Osteocyte (in vitro differentiated cells): ENCODE results near the gene GBX1. TPM values are rescaled to one million over a fixed set of nuclear protein-coding genes. Genes with fewer than 3 reads are reported as not detected.

Experiments used
- DNase-seq: peaks from one replicate; pipeline ENCODE4 v3.0.0; 2021; ENCODE audit warnings: mixed read lengths; ENCODE audit not compliant: unreplicated experiment; ENCODE audit errors: extremely low spot score
- H3K27ac Mint-ChIP-seq: one replicate; pipeline ENCODE4 v1.8.0; 2021; ENCODE audit warnings: mild to moderate bottlenecking, mixed read lengths; ENCODE audit not compliant: unreplicated experiment
- H3K27me3 Mint-ChIP-seq: one replicate; pipeline ENCODE4 v1.8.0; 2021; ENCODE audit warnings: mixed read lengths; ENCODE audit not compliant: unreplicated experiment
- H3K36me3 Mint-ChIP-seq: one replicate; pipeline ENCODE4 v1.8.0; 2021; ENCODE audit warnings: mixed read lengths; ENCODE audit not compliant: unreplicated experiment
- H3K4me1 Mint-ChIP-seq: one replicate; pipeline ENCODE4 v1.8.0; 2021; ENCODE audit warnings: mixed read lengths; ENCODE audit not compliant: unreplicated experiment
- H3K4me3 Mint-ChIP-seq: one replicate; pipeline ENCODE4 v1.8.0; 2021; ENCODE audit warnings: mild to moderate bottlenecking, moderate library complexity, mixed read lengths; ENCODE audit not compliant: unreplicated experiment
- H3K9me3 Mint-ChIP-seq: one replicate; pipeline ENCODE4 v1.8.0; 2021; ENCODE audit warnings: mixed read lengths; ENCODE audit not compliant: unreplicated experiment
- CTCF ChIP-seq: fragments of 200-600 bp; sonication (generic); IDR thresholded peaks from 2 replicates; pipeline ENCODE4 v1.5.0; 2021; ENCODE audit warnings: antibody characterized with exemption, mild to moderate bottlenecking, moderate library complexity
- total RNA-seq: library from RNA; stranded (reverse); gene quantifications from 2 replicates; pipeline ENCODE4 v1.2.1, GENCODE V29; 2021

Gene GBX1
- total RNA-seq, 1 donor from 2014 or later: not detected

- Mint-ChIP-seq H3K4me1 (peaks cover 6% of the 10 kb centered on the region), H3K27me3 (no peaks in the 10 kb centered on the region), H3K4me3 (no peak overlapping the region), H3K9me3 (no peaks in the 10 kb centered on the region), H3K36me3 (peaks cover 46% of the 10 kb centered on the region), H3K27ac (no peak overlapping the region)
- TF ChIP-seq CTCF: no peak
- DNase-seq: no peak
Measured at GRCh38 chr7:151122276-151122675, 45.2 kb downstream of the GBX1 start.

GRCh38 chr7:151121380-151122170 lies 45.9 kb downstream of the GBX1 start:
- no peaks in the 10 kb centered on the region for H3K9me3 Mint-ChIP-seq
- TF ChIP-seq CTCF: no peak
- no peak overlapping the region for H3K27ac Mint-ChIP-seq
- H3K36me3 Mint-ChIP-seq: peaks cover 46% of the 10 kb centered on the region
- no peaks in the 10 kb centered on the region for H3K27me3 Mint-ChIP-seq
- peaks cover 6% of the 10 kb centered on the region for H3K4me1 Mint-ChIP-seq
- no peak for DNase-seq
- H3K4me3 Mint-ChIP-seq: no peak overlapping the region

- no peaks in the 10 kb centered on the region for H3K9me3 Mint-ChIP-seq
- peaks cover 46% of the 10 kb centered on the region for H3K36me3 Mint-ChIP-seq
- H3K4me1 Mint-ChIP-seq: peaks cover 7% of the 10 kb centered on the region
- H3K27ac Mint-ChIP-seq: no peak overlapping the region
- no peaks in the 10 kb centered on the region for H3K27me3 Mint-ChIP-seq
- no peak overlapping the region for H3K4me3 Mint-ChIP-seq
- no peak for DNase-seq
- no peak for TF ChIP-seq CTCF
Measured at GRCh38 chr7:151120896-151121295, 46.6 kb downstream of the GBX1 start.

- Mint-ChIP-seq H3K27me3 (no peaks in the 10 kb centered on the region), H3K4me3 (no peak overlapping the region), H3K27ac (no peak overlapping the region), H3K36me3 (peaks cover 46% of the 10 kb centered on the region), H3K4me1 (peaks cover 6% of the 10 kb centered on the region), H3K9me3 (no peaks in the 10 kb centered on the region)
- DNase-seq: no peak
- no peak for TF ChIP-seq CTCF
Measured at GRCh38 chr7:151119902-151120301, 47.6 kb downstream of the GBX1 start.

- DNase-seq: no peak
- H3K9me3 Mint-ChIP-seq: no peaks in the 10 kb centered on the region
- no peaks in the 10 kb centered on the region for H3K27me3 Mint-ChIP-seq
- peaks cover 38% of the 10 kb centered on the region for H3K36me3 Mint-ChIP-seq
- peaks cover 9% of the 10 kb centered on the region for H3K4me1 Mint-ChIP-seq
- no peak overlapping the region for H3K4me3 Mint-ChIP-seq
- no peak overlapping the region for H3K27ac Mint-ChIP-seq
- no peak for TF ChIP-seq CTCF
Measured at GRCh38 chr7:151119055-151119415, 48.5 kb downstream of the GBX1 start.
